Cerebellar cortex (tissue), 1 donor: ENCODE measurements around the gene ITGB4.

ENCODE experiments used
- DNase-seq: peaks from one replicate; pipeline ENCODE4 v3.0.0-alpha.2; 2015; ENCODE audit warnings: low spot score

ITGB4 gene

DNA sequence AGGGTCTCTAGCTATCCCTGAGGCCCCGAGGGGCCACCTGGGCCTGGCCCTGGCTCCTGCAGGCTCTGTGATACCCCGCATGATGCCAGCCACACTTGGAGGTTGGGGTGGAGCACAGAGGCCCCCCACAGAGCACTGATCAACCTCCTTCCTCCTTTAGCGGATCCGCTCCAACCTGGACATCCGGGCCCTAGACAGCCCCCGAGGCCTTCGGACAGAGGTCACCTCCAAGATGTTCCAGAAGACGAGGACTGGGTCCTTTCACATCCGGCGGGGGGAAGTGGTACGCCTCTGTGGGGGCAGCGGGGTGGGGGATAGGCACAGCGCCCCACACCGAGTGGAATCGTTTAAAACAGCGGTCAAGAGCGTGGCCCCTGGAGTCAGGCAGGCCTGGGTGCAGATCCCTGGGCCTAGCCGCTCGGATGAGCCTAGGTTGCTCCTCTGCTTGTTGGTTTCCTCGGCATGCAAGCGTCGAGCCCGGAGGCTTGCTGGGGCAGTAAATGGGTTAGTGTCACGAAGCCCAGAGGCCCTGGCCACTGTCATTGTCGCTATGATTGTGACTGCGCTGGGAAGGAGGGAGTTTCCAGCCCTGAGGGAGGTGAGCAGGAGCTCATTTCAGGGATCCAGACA lies 9.9 kb downstream of the ITGB4 start:
- DNase-seq = no peak

DNA sequence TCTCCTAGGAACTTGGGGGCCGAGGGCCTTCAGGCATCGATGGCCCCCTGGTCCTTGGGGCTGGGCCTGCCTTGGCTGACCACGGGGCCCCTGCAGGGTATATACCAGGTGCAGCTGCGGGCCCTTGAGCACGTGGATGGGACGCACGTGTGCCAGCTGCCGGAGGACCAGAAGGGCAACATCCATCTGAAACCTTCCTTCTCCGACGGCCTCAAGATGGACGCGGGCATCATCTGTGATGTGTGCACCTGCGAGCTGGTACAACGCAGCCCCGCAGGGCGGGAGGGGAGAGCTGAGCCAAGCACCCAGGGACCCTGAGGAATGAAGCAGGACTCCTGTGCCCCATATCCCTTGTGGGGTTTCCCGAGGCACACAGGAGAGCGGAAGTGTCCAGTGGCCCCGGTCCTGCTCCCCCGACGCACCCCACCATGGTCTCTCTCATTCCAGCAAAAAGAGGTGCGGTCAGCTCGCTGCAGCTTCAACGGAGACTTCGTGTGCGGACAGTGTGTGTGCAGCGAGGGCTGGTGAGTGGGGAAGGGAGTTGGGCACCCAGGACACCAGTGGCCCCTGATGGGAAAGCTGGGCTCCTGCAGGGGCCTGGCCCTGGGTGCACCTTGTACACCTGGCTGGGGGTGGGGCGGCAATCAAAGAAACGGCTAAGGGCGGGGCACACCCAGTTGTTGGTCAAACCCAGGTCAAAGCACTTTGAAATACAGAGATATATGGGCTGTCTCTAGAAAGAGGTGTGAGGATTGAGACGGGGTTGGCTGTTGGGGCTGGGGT lies 10.6 kb downstream of the ITGB4 start:
- no peak for DNase-seq

DNA sequence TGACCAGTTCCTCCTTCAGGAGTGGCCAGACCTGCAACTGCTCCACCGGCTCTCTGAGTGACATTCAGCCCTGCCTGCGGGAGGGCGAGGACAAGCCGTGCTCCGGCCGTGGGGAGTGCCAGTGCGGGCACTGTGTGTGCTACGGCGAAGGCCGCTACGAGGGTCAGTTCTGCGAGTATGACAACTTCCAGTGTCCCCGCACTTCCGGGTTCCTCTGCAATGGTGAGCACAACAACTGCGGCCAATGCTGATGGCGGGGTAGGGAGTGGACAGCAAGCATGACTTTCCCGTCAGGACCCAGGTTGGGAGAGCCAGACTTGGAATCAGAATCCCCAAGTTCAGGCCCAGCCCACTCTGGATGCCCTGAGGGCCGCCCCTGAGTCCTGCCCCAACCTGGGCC lies 12.2 kb downstream of the ITGB4 start:
- no peak for DNase-seq

DNA sequence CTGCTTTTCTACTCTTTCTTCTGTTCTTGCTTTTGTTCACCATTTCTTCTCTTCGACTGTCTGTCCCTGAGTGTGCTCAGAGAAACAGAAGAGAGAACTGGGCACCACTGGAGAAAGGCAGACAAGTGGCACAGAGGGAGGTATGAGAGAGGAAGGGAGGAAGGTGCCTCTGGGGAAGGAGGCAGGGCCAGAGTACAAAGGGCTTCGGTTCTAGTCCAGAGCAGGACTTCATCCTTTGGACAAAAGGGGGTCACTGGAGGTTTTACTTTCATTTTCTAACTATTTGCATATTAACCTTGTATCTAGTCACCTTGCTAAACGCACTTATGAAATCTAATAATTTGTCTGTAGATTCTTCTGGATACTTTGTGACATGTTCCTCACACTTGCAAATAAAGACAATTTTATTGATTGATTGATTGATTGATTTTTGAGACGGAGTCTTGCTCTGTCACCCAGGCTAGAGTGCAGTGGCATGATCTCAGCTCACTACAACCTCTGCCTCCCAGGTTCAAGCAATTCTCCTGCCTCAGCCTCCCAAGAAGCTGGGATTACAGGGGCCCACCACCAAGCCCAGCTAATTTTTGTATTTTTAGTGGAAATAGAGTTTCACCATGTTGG lies 13.5 kb downstream of the ITGB4 start:
- DNase-seq = no peak

DNA sequence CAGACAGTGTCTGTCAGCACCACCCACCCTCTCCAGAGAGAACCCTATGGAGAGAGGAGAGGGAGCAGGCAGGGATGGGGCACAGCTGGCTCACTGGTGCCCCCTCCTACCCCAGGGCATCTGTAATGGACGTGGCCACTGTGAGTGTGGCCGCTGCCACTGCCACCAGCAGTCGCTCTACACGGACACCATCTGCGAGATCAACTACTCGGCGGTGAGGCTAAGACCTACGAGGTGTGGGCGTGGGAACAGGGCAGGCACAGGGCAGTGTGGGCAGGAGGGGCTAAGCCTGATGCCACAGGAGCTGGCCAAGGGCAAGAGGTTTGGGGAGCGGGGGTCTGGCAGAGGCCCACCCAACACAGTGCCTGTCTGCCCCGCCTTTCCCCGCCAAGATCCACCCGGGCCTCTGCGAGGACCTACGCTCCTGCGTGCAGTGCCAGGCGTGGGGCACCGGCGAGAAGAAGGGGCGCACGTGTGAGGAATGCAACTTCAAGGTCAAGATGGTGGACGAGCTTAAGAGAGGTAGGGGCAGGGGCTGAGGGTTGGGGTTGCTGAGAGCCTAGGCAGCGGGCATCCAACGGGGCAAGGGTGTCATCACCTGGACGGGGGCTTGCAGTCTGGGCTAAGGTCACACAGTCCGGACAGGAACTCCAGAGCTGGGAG lies 15.0 kb downstream of the ITGB4 start:
- DNase-seq = no peak

DNA sequence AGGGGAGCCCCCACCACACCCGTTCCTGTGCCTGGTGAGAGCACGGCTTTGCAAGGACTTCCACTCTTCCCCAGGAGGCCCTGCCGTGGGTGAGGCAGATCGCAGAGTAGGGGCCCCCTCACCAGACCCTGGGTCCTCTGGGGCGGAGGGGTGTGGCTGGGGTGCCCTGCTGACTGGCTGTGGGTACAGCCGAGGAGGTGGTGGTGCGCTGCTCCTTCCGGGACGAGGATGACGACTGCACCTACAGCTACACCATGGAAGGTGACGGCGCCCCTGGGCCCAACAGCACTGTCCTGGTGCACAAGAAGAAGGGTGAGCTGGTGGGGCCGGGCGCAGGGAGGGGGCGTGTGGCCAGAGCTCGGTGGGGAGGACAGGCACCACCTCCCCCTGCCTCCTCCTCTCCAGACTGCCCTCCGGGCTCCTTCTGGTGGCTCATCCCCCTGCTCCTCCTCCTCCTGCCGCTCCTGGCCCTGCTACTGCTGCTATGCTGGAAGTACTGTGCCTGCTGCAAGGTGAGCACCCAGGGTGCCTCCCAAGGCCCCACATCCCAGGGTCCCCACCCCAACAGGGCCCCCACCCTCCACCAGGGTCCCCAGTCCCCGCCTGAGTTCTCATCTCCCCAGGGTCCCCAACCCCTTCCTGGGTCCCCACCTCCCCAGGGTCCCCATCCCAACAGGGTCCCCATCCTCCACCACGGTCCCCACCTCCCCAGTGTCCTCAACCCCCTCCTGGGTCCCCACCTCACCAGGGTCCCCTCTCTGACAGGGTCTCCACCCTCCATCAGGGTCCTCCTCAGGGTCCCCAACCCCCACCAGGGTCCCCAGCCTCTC lies 16.1 kb downstream of the ITGB4 start:
- no peak for DNase-seq

DNA sequence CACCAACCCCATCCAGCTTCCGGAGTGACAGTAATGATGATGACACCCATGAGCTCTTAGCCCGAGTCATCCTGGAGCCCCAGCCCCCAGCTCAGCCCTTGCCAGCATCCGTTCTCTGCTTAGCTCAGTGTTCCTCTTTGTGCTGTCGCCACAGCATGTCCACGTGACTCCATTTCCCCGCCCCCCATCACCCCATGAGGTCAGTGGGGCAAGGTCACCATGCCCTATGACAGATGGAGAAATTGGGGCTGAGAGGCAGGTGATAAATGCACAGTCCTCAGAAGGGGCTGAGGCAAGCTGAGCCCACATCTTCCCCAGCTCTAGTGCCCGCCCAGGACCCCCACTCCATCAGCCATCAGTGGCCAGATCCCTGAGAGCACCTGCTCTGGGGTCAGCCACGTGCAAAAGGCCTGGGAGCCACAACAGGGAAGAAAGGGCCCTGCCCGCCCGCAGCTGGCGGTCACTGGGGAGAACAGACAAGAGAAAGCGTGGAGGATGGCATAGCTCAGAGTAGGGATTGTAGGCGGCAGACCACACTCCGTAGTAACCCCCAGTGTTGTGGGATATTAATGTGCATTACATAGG lies 17.1 kb downstream of the ITGB4 start:
- DNase-seq = no peak

DNA sequence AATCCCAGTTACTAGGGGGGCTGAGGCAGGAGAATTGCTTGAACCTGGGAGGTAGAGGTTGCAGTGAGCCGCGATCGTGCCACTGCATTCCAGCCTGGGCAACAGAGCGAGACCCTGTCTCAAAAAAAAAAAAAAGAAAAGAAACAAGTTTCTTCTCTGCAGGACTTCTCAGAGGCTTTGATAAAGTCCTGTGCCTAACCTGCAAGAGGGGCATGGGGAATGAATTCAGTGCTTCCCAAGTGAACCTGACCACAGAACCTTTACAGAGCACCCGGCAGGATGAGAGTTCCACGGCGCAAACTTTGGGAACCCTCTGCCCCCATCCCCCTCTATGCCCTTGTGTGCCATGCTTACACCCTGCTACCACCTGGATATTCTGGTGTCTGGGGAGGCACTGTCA lies 17.9 kb downstream of the ITGB4 start:
- no peak for DNase-seq

DNA sequence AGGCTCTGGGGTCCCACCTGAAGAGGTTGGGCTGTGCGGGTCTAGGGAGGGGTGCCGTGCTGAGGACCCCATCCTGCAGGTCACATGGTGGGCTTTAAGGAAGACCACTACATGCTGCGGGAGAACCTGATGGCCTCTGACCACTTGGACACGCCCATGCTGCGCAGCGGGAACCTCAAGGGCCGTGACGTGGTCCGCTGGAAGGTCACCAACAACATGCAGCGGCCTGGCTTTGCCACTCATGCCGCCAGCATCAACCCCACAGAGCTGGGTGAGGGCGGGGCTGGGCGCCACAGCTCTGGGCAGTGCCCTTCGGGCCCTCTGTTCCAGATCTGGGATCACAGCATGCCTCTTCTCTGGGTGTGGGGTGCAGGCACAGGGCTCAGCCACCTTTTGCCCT lies 18.5 kb downstream of the ITGB4 start:
- no peak for DNase-seq

DNA sequence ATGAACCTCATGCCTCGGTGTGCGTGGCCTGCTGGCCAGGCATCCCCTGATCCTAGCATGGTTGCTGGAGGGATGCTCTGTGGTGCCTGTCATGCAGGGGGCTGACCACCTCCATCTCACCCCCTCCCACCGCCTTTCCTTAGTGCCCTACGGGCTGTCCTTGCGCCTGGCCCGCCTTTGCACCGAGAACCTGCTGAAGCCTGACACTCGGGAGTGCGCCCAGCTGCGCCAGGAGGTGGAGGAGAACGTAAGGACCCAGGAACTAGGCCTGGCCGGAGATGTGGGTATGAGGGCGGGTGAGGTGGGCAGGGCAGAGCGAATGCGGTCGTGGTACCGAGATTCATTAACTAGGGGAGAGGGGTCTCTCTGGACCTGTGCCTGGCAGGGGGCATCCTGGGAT lies 19.0 kb downstream of the ITGB4 start:
- no peak for DNase-seq

DNA sequence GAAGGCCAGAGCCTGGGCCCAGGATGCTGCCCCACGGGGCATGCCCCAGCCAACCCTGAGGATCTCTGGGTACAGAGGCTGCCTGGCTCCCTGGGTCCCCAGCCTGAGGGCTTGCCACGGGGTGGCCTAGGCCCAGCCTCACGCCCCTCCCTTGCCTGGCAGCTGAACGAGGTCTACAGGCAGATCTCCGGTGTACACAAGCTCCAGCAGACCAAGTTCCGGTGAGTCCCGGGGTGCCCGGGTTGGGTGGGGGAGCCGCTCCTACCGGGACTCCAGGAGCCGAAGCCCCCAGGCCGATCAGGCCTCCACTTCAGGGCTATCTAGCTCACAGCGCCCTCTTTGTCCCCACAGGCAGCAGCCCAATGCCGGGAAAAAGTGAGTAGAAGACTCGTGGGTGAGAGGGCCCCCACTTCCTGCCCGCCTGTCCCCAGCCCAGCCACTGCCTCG lies 19.4 kb downstream of the ITGB4 start:
- DNase-seq = no peak

DNA sequence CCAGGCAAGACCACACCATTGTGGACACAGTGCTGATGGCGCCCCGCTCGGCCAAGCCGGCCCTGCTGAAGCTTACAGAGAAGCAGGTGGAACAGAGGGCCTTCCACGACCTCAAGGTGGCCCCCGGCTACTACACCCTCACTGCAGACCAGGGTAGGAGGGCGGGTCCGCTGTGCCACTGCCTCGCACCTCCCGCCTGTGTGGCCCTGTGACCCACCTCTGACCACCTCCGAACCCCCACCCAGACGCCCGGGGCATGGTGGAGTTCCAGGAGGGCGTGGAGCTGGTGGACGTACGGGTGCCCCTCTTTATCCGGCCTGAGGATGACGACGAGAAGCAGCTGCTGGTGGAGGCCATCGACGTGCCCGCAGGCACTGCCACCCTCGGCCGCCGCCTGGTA lies 21.1 kb downstream of the ITGB4 start:
- DNase-seq = no peak

DNA sequence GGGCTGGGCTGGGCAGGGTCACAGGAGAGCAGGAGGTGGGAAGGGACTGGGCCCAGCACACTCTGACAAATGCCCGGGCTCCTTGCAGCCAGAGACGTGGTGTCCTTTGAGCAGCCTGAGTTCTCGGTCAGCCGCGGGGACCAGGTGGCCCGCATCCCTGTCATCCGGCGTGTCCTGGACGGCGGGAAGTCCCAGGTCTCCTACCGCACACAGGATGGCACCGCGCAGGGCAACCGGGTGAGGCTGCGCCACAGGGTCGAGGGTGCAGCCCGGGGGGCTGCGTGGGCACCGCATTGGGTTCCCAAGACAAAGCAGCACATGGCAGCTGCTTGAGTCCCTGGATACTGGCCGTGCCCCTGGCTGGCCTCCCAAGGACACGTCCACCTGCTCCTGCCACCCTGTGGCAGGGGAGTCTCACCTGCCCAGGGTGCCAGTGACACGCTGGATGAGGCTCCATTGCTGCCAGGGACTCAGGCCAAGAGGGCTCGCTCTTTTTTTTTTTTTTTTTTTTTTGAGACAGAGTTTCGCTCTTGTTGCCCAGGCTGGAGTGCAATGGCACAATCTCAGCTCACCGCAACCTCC lies 22.5 kb downstream of the ITGB4 start:
- DNase-seq = no peak

DNA sequence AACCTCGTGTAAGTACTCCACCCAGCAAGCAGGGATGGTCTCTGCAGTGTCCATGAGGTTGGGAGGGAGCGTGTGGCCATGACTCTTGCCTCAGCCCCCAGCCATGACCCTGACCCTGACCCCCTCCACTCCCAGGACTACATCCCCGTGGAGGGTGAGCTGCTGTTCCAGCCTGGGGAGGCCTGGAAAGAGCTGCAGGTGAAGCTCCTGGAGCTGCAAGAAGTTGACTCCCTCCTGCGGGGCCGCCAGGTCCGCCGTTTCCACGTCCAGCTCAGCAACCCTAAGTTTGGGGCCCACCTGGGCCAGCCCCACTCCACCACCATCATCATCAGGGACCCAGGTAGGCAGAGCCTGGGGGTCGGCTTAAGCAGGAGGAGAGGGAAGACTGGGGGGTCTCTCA lies 27.4 kb downstream of the ITGB4 start:
- no peak for DNase-seq

DNA sequence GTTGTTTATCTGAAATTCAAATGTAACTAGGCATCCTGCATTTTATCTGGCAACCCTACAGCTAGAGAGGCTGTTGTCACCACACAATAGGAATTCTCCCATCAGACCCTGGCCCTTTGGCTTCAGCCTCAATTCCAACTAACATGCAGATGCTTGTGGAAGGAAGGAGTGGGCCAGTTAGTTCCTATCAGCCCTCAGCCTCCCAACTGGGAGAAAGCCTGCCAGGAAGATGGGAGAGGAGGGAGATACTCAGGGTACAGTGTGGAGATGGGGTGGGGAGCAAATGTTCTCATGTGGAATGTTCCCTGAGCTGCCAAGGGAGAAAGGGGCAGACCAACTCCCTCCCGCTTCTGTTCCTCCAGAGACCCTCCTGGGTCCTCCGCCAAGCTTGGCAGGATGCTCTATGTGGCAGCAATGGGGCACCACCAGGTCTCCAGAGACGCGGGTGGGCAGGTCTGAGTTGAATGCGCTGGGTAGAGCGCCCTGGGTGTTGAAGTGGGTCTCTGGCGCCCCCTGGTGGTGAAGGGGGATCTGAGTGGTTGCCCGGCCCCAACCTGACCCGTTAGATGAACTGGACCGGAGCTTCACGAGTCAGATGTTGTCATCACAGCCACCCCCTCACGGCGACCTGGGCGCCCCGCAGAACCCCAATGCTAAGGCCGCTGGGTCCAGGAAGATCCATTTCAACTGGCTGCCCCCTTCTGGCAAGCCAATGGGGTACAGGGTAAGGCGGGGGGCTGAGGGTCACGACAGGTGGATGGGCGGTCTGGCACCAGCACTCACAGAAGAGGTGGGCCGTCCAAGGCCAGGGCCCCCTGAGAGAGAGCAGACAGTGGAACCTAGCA lies 28.5 kb downstream of the ITGB4 start:
- DNase-seq = peak; percentile 81

DNA sequence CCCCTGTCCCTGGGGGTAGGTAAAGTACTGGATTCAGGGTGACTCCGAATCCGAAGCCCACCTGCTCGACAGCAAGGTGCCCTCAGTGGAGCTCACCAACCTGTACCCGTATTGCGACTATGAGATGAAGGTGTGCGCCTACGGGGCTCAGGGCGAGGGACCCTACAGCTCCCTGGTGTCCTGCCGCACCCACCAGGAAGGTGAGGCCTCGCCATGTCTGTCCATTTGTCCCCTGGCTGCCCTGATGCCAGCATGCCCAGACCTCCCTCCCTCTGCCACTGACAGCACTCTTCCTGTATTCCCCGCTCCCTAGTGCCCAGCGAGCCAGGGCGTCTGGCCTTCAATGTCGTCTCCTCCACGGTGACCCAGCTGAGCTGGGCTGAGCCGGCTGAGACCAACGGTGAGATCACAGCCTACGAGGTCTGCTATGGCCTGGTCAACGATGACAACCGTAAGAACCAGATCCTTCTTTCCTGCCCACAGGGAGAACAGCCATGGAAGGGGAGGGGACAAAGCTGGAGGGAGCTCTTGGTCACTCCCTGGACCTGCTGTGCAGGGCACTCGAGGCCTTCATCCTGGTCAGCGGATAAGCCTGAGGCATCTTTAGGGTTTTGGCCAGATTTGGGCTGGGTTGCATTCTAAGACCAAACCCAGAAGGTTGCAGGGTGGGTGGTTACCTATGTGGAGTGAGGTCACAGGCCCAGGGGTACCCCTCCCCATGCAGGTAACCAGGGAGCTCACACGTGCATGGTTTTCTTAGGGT lies 29.6 kb downstream of the ITGB4 start:
- peak; percentile 33 for DNase-seq

DNA sequence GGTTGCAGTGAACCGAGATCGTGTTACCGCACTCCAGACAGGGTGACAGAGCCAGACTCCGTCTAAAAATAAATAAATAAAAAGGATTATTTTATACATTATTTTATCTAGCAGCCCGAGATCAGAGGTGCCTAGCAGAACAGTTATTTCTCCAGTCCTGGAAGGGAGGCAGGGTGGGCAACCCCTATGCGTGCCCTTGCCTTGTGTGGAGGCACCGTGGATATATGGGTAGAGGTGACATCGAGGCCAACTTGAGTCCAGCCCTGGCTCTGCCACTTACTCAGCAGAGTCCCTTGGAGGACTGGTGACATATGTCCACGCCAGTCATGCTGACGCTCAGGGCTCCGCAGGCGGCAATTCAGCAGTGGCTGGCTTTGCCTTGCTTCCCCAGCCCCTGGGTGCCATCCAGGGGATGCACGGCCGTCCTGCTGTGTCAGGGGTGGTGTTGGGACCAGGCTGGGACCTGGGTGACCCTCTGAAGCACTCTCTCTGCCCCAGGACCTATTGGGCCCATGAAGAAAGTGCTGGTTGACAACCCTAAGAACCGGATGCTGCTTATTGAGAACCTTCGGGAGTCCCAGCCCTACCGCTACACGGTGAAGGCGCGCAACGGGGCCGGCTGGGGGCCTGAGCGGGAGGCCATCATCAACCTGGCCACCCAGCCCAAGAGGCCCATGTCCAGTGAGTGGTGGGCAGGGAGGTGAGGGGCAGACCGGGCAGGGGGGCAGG lies 30.6 kb downstream of the ITGB4 start:
- no peak for DNase-seq

DNA sequence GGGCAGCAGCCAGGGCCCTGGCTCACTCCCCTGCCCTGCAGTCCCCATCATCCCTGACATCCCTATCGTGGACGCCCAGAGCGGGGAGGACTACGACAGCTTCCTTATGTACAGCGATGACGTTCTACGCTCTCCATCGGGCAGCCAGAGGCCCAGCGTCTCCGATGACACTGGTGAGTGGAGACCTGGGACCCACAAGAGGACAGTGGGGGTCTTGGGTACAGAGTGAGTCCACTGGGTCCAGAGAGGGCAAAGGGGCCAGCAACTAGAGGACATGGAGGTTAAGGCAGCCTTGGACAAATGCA lies 31.1 kb downstream of the ITGB4 start:
- no peak for DNase-seq
